WERI-Rb-1 (cell line): ENCODE results near the gene KIRREL3.

Source experiments
- DNase-seq: peaks from one replicate; pipeline ENCODE4 v3.0.0-alpha.2; 2020
- H3K27ac ChIP-seq: fragments of 250-450 bp; sonication (Bioruptor Pico); 2 replicates; pipeline ENCODE4 v1.5.1; 2020; ENCODE audit warnings: mild to moderate bottlenecking, moderate library complexity
- H3K27me3 ChIP-seq: fragments of 250-450 bp; sonication (Bioruptor Pico); 2 replicates; pipeline ENCODE4 v1.5.1; 2021; ENCODE audit warnings: mild to moderate bottlenecking, low read depth, moderate library complexity; ENCODE audit not compliant: insufficient read depth, severe bottlenecking
- H3K36me3 ChIP-seq: fragments of 250-450 bp; sonication (Bioruptor Pico); 2 replicates; pipeline ENCODE4 v1.5.1; 2020; ENCODE audit warnings: mild to moderate bottlenecking, moderate library complexity
- H3K4me3 ChIP-seq: 2 replicates; pipeline ENCODE4 v1.5.1; 2011; ENCODE audit warnings: low read depth, mild to moderate bottlenecking, control low read depth, low read length
- H3K9me3 ChIP-seq: fragments of 250-450 bp; sonication (Bioruptor Pico); 2 replicates; pipeline ENCODE4 v1.5.1; 2021; ENCODE audit warnings: mild to moderate bottlenecking, moderate library complexity; ENCODE audit not compliant: severe bottlenecking
- CTCF ChIP-seq: IDR thresholded peaks from 2 replicates; pipeline ENCODE4 v1.5.1; 2011; ENCODE audit warnings: low read depth, mild to moderate bottlenecking, control low read depth, inconsistent platforms, low read length

Gene KIRREL3

GRCh38 chr11:126797457-126798169 lies 203.0 kb downstream of the KIRREL3 start:
- no peak for TF ChIP-seq CTCF
- H3K4me3 ChIP-seq, result no peak overlapping the region
- H3K27me3 ChIP-seq, result no peaks in the 10 kb centered on the region
- no peak for DNase-seq
- H3K36me3 ChIP-seq, result no peaks in the 10 kb centered on the region
- H3K9me3 ChIP-seq, result no peaks in the 10 kb centered on the region
- no peak overlapping the region for H3K27ac ChIP-seq

- Histone ChIP-seq H3K4me3 (no peak overlapping the region), H3K9me3 (no peaks in the 10 kb centered on the region), H3K36me3 (no peaks in the 10 kb centered on the region), H3K27me3 (no peaks in the 10 kb centered on the region), H3K27ac (no peak overlapping the region)
- DNase-seq, result no peak
- no peak for TF ChIP-seq CTCF
Observed at GRCh38 chr11:126793596-126793995, 207.0 kb downstream of the KIRREL3 start.

- no peak for DNase-seq
- Histone ChIP-seq H3K36me3 (no peaks in the 10 kb centered on the region), H3K4me3 (no peak overlapping the region), H3K9me3 (no peaks in the 10 kb centered on the region), H3K27me3 (no peaks in the 10 kb centered on the region), H3K27ac (no peak overlapping the region)
- no peak for TF ChIP-seq CTCF
Observed at GRCh38 chr11:126791991-126792390, 208.6 kb downstream of the KIRREL3 start.

GRCh38 chr11:126791446-126791845 lies 209.1 kb downstream of the KIRREL3 start:
- TF ChIP-seq CTCF, result peak; percentile 44; the same call in 1 of the 2 replicates
- H3K27me3 ChIP-seq, result no peaks in the 10 kb centered on the region
- no peak overlapping the region for H3K4me3 ChIP-seq
- H3K36me3 ChIP-seq, result no peaks in the 10 kb centered on the region
- no peak for DNase-seq
- H3K9me3 ChIP-seq, result no peaks in the 10 kb centered on the region
- H3K27ac ChIP-seq, result no peak overlapping the region

GRCh38 chr11:126790550-126791081 lies 210.0 kb downstream of the KIRREL3 start:
- no peak for DNase-seq
- Histone ChIP-seq H3K27ac (no peak overlapping the region), H3K4me3 (no peak overlapping the region), H3K9me3 (no peaks in the 10 kb centered on the region), H3K36me3 (no peaks in the 10 kb centered on the region), H3K27me3 (no peaks in the 10 kb centered on the region)
- TF ChIP-seq CTCF, result peak; percentile 23; the same call in 1 of the 2 replicates
